GM12875 (cell line): Measurements from ENCODE around the gene SUMO3.

ENCODE experiments used
- H3K4me3 ChIP-seq: one replicate; pipeline ENCODE4 v1.5.1; 2011; ENCODE audit warnings: low read depth, low read length, control low read depth
- TF ChIP-seq, protein P1 (sequence below): IDR thresholded peaks from 2 replicates; pipeline ENCODE4 v1.5.1; 2011; ENCODE audit warnings: low read depth, mild to moderate bottlenecking, control low read depth, inconsistent platforms, low read length, moderate library complexity, borderline replicate concordance; ENCODE audit not compliant: insufficient read depth

SUMO3 gene

DNA sequence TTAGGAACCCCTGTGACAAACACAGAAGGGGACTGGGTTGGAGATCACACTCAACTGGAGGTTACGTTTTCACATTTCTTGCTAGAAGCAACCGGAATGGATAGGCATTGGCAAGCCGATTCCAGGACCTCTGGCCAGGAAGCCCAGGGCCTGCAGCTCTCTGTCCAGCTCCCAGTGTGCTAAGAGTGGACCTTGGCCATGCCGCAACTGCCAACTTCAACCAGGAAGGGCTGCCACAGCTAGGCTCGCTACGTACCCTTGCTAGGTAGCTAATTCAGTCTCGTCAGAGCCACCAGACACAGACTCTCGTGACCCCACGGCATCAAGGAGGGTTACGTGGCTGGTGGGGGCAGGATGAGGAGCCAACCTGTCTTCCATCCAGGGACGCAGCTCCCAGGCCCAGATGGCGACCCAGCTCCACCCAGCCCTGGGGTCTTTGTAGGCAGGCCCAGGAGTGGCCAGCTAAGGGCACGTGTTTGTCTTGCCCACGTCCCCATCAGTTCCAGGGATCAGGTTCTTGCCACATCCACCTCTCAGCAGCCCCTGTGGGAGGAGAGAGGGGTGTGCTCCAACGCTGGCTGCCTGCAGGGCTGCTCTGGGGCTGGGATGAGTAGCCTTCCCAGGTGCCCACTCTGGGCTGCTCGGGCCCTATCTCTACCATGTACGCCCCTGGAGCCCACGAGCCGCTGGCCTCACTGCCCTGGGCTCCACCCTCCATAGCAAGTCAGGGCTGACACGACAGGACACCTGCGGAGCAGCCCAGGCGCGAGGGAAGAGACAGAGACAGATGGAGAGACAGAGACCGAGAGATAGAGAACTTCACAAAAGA lies 55.4 kb downstream of the SUMO3 start:
- H3K4me3 ChIP-seq: no peak overlapping the region
- TF ChIP-seq, protein P1, sequence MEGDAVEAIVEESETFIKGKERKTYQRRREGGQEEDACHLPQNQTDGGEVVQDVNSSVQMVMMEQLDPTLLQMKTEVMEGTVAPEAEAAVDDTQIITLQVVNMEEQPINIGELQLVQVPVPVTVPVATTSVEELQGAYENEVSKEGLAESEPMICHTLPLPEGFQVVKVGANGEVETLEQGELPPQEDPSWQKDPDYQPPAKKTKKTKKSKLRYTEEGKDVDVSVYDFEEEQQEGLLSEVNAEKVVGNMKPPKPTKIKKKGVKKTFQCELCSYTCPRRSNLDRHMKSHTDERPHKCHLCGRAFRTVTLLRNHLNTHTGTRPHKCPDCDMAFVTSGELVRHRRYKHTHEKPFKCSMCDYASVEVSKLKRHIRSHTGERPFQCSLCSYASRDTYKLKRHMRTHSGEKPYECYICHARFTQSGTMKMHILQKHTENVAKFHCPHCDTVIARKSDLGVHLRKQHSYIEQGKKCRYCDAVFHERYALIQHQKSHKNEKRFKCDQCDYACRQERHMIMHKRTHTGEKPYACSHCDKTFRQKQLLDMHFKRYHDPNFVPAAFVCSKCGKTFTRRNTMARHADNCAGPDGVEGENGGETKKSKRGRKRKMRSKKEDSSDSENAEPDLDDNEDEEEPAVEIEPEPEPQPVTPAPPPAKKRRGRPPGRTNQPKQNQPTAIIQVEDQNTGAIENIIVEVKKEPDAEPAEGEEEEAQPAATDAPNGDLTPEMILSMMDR: no peak

DNA sequence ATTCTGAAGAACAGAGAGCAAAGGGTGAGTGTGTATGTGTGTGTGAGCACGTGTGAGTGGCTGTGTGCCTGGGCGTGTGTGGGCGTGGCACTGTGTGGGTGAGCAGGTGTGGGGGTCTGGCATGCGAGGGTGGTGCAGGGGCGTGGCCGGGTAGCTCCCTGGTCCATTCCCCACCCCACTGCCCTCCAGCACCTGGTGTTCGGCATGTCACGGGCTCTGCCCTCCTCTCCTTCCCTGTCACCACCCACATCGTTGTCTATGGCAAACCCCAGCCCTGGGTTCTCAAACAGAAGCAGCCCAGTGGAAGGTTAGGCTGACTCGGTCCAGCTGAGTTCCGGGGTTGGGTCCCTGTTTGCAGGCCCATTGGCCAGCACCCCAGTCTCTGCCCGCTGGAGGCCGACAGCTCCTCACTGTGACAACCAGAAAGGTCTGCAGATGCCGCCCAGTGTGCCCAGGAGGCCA lies 56.1 kb downstream of the SUMO3 start:
- TF ChIP-seq, protein P1: no peak
- H3K4me3 ChIP-seq: no peak overlapping the region

DNA sequence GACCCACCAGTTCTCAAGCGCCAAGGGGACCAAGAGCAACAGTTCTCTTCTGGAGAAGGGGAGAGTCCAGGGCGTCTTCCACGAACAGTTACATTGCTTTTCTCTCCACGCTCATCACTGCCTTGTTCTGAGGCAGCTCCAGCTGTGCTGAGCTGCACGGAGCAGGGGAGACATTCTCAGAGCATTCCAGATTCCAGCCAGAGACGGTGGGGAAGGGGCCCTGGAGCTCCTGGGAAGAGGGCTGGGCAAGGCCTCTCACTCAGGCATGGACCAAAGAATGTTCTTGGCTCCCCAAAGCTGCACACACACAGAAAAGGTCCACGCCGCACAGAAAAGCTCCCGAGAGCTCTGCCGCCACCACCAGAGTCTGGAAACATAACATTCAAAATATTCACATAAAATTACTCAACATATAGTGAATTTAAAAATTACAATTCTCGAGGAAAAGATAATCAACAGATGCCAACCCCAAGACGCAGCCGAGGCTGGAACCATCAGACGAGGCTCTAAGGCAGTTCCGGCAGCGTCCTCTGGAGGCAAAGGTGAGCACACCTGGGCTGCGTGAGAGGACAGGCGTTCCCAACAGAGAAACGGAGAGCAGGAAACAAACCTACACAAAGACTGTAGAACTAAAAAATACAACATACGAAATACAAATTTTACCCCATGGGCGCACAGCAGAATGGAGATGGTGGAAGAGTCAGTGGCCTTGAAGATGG lies 56.7 kb downstream of the SUMO3 start:
- no peak overlapping the region for H3K4me3 ChIP-seq
- TF ChIP-seq, protein P1: peak; percentile 60

DNA sequence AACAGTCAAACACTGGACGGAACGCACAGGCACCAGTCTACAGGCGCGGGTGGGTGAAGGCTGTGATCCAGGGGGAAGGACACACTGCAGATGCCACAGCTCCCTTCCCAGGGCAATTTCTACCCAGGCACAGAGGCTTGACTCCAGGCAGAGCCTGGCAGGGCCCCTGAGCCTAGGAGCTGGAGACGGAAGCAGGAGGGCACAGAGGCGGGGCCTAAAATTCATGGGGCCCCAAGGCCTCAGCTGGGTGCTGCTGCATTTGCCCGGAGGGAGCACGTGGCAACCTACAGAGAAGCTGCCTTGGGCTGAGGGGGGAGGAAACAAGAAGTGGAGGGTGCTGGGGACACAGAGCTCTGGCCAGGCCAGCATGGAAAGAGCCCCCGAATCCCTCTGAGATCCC lies 57.5 kb downstream of the SUMO3 start:
- TF ChIP-seq, protein P1: no peak
- H3K4me3 ChIP-seq: no peak overlapping the region

DNA sequence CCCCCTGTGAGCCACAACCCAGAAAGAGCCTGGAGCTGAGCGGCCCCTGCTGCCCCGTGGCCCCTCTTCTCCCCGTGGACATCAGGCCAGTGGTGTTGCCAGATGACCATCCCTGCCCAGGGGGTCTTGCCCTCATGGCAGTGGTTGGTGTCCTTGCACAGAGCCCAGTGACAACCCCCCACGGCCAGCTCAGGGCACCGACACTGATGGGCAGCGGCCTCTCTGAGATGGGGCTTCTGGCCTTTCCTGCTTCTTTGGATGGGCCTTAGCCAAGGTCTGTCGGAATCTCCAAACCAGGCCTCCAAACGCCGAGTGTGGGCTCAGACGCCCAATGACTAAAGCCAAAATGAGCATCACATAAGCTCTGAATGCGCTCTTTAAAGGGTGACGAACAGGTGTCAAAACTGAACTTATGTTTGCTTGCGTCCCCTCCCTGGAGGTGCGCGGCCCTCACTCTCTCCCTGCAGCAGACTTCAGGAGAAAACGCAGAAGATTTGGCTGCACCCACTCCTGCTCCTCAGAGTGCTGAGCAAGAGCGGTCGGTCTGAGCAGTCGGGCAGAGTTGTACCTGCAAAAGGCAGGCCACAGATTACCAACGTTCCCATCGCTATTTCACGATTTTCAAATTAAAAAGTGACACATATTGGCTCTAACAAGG lies 58.1 kb downstream of the SUMO3 start:
- TF ChIP-seq, protein P1: no peak
- H3K4me3 ChIP-seq: no peak overlapping the region

DNA sequence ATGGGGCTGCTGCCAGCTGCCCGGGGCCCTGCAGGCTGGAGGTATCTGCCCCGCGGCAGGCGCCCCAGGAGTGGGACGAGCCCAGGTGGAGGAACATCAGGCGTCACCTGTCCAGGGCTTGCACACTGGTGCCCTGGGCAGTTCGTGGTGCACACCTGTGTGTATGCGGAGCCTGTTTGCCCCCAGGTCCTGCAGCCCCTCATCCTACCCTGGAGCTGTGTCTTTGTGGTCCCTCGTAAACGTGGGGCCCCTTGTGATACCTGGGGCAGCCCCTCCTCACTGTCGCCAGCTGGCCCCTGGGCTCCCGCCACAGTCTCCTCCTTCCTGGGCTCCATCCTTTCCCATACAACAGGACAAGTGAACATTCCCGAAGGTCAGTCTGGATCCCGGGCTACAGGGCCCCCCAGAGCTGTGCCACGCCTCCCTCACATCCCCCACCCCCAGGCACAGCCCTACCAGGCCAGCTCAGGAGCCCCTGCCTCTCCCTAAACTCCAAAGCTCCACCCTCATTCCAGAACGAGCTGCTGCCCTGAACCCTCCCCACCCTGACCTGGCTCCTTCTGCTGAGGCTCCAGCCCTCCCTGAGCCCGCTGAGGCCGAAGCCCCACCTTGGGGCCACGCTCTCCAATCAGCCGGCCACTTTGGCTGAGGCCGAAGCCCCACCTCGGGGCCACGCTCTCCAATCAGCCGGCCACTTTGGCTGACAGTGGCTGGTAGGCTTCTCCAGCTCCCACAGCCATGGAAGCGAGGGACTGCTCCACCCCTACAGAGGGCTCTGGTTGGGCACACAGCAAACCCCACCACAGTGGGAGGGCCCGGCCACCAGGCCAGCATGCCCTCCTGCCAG lies 58.9 kb downstream of the SUMO3 start:
- TF ChIP-seq, protein P1: no peak
- no peak overlapping the region for H3K4me3 ChIP-seq
